ENCODE measurements around the gene KLHL29. TPM values are rescaled to one million over a fixed set of nuclear protein-coding genes. Genes with fewer than 3 reads are reported as not detected.

KLHL29 gene
- total RNA-seq, 1 experiment from 2014 or later, result 2.4 TPM

- H2AK5ac ChIP-seq (ENCODE audit: insufficient read length, low read length), result no peak overlapping the region
- DNase-seq, result no peak
- H3K9me3 ChIP-seq (ENCODE audit: control insufficient read depth, low read depth, low read length), result no peaks in the 10 kb centered on the region
- Mint-ChIP-seq H3K36me3 (ENCODE audit: insufficient read depth in 1 of 3, low read depth in 3 of 3) (no peaks in the 10 kb centered on the region), H3K9me3 (no peaks in the 10 kb centered on the region), H3K4me3 (no peak overlapping the region), H3K4me1 (peaks cover 14 to 20% of the 10 kb centered on the region in 2 experiments), H3K27ac (no peak overlapping the region), H3K27me3 (ENCODE audit: low read depth) (peaks cover 12% of the 10 kb centered on the region)
- H3K27me3 ChIP-seq (ENCODE audit: insufficient read depth, low read length), result 0 out of 2 replicates have a peak, but pooled peaks cover 3% of the 10 kb centered on the region
- no peak overlapping the region for H3T11ph ChIP-seq (ENCODE audit: low read length)
- no peaks in the 10 kb centered on the region for H3K79me2 ChIP-seq (ENCODE audit: insufficient read depth, low read length)
- no peak overlapping the region for H3K4me2 ChIP-seq (ENCODE audit: insufficient read depth, insufficient read length, low read length)
- H3K23ac ChIP-seq (ENCODE audit: insufficient read length, low read depth, low read length), result no peak overlapping the region
- no peak overlapping the region for H3K4ac ChIP-seq (ENCODE audit: low read depth, low read length)
- H4K91ac ChIP-seq (ENCODE audit: insufficient read length, low read depth, low read length), result no peak overlapping the region
- H4K20me1 ChIP-seq (ENCODE audit: control insufficient read depth, insufficient read depth, insufficient read length), result no peaks in the 10 kb centered on the region
- no peak overlapping the region for H2BK5ac ChIP-seq (ENCODE audit: insufficient read length, low read length)
- H2BK120ac ChIP-seq (ENCODE audit: low read depth, low read length, poor library complexity, severe bottlenecking), result no peak overlapping the region
- H2BK15ac ChIP-seq (ENCODE audit: low read depth, low read length), result no peak overlapping the region
- no peak overlapping the region for H2AFZ ChIP-seq (ENCODE audit: low read length)
- H3K56ac ChIP-seq (ENCODE audit: insufficient read length, low read depth, low read length), result no peak overlapping the region
- no peak overlapping the region for H3K18ac ChIP-seq (ENCODE audit: insufficient read length, low read depth, low read length)
- H3K27ac ChIP-seq (ENCODE audit: insufficient read length, low read depth, low read length), result no peak overlapping the region
- no peaks in the 10 kb centered on the region for H3K4me1 ChIP-seq (ENCODE audit: insufficient read depth, low read length)
- H3K79me1 ChIP-seq (ENCODE audit: insufficient read depth, low read depth, low read length, poor library complexity, severe bottlenecking), result no peaks in the 10 kb centered on the region
- H4K5ac ChIP-seq (ENCODE audit: insufficient read length, low read depth, low read length), result no peak overlapping the region
- no peak for TF ChIP-seq CTCF (conservative IDR thresholded peaks at IDR 0.05)
- no peak overlapping the region for H2BK20ac ChIP-seq (ENCODE audit: low read depth, low read length, poor library complexity, severe bottlenecking)
- H4K8ac ChIP-seq (replicated peaks; ENCODE audit: insufficient read length, low read depth, low read length), result no peak overlapping the region
- H3K14ac ChIP-seq (ENCODE audit: insufficient read depth, low read length), result no peak overlapping the region
- no CpG with 5 or more reads among the region's 4 CpGs for WGBS (ENCODE audit: extremely low coverage, insufficient read length, low lambda C conversion rate)
- no peak overlapping the region for H2BK12ac ChIP-seq (ENCODE audit: insufficient read length, low read depth, low read length)
- H3K23me2 ChIP-seq (ENCODE audit: insufficient read length, low read depth, low read length, poor library complexity, severe bottlenecking), result no peaks in the 10 kb centered on the region
- no peak overlapping the region for H3K9ac ChIP-seq (ENCODE audit: extremely low read depth, insufficient read length, low read length)
Observed at GRCh38 chr2:23394700-23395099, 9.7 kb downstream of the KLHL29 start.
